Stimulated activated CD8-positive, alpha-beta memory T cell treated with anti-CD3 and anti-CD28 coated beads, Interleukin-4, amount 100 ng/mL, for 24 hours (primary cell): Measurements from ENCODE around the gene MYO9A.
A peak's percentile ranks its signal among the peaks of the same experiment; 100 is the strongest.
"Not testable (repeated sequence)": the region's sequence is repeated elsewhere in the genome, so short reads cannot be mapped to it uniquely, and the experiment has no call there.

Experiments used
- DNase-seq: peaks from one replicate; pipeline ENCODE4 v3.0.0-alpha.2; 2020; ENCODE audit warnings: low read depth

Gene MYO9A

DNA sequence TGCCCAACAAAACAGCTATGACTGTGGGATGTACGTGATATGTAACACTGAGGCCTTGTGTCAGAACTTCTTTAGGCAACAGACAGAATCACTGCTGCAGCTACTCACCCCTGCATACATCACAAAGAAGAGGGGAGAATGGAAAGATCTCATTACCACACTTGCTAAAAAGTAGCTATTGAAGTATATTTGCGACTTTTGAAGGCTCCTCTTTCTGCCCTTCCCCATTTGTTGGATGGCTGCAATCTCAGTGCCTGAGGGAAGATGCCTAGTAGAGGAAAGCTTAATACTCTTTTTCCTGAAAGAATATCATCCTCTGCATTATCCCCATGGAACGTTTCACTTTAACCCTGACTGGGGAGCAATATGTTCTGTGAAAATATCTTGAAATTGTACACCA is 22.1 kb upstream of the MYO9A start:
- no peak for DNase-seq

DNA sequence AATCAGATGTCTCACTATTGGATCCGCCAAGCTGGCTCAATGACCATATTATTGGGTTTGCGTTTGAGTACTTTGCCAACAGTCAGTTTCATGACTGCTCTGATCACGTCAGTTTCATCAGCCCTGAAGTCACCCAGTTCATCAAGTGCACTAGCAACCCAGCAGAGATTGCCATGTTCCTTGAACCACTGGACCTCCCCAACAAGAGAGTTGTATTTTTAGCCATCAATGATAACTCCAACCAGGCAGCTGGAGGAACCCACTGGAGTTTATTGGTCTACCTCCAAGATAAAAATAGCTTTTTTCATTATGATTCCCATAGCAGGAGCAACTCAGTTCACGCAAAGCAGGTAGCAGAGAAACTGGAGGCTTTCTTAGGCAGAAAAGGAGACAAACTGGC is 21.7 kb upstream of the MYO9A start:
- no peak for DNase-seq

DNA sequence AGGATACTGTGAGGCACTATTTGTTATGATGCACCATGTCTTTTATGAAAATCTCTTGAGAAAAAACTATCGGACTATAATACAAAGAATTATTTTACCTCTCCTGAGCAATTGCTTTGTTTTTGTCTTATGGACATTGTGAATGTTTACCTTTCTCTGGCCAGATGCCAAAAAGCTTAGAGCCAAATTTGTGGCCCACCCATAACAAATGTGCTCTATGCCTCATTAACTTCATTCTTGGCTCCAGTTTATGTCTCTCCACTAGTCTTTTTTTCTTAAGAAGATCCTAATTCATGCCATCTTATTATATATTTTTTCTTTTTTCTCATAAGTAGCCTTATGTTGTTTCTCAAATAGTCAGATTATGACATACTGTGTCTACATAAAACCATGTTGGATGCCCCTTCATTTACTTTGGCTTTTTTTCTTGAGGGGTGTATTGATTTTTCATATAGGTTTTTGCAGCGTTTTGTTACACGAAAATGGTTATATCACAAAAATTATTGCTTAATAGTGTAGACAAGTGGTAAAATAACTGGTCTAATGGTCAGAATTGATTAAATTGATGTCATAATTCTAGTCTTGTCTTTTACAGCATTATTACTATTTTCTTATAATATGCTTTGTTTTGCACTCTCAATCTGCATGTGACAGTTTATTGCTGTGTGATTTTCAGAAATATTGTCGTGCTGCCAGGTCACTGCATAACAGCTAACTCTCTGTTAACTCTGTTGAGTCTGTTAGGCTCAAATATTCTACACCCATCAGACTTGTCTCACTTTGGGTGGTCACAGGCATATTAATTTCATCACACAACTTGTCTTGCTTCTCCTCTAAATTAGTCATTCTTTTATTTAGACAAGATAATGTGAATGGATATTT is 18.5 kb upstream of the MYO9A start:
- DNase-seq: no peak

DNA sequence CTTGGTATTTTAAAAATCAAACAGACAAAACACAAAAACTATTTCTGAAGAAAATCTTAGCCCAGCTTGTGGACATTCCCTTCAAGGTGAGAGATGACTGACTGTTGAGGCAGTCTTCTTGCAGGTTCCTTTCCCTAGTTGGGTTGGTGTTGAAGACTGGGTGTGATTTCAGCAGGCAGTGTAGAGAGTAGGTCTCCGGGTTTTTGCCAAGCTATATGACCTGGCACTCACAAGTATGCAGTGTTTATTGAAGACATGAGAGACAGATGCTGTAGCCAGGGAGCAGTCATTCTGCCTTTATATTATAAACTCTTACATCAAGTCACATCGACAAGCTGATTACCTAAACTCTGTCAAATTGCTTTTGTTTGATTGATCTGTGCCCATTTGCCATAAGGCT is 17.8 kb upstream of the MYO9A start:
- no peak for DNase-seq

DNA sequence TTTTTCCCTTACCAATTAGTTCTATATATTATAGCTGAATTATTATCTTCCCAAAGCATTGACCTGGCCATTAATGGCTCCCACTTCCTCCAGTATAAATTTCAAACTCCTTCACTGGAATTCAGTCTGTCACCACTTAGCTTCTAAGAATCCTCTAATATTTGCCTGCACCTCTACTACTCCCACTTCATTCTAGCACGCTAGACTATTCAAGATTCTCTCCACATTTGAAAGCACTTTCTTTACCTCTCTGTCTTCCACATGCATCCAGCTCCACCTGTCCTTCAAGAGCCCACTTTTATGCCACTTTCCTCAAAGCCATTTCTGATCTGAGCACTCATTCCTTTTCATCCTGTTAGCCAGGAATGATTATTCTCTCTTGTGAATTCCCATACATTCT is 15.3 kb upstream of the MYO9A start:
- DNase-seq: no peak

DNA sequence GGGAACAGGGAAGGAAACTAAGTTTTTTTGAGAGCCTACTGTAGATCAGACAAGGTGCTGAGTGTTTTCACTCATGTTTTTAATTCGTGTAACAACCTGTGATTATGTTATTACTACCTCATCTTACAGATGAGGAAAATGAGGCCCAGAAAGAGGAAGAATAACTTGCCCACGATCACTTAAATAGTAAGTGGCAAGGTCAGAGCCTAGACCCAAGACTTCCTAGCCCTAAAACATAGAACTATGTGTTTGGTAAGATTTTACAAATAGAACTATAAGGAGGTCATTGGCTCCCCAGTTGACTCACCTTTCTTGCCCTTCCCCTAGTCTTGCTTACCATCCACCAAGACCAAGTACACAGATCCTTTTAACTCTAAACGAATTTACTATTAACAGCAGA is 14.0 kb upstream of the MYO9A start:
- DNase-seq: no peak

DNA sequence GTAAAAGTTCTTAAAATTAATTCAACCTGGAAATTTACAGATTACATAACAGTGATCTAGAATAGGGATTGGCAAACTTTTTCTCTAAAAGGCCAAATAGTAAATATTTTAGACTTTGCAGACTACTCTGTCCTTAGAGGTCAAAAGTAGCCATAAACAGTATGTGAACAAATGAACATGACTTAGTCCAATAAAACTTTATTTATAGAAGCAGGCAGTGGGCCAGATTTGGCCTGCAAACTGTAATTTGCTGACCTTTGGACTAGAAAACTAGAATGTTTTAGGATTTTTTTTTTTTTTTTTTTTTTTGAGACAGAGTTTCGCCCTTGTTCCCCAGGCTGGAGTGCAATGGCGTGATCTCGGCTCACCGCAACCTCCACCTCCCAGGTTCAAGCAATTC is 12.3 kb upstream of the MYO9A start:
- DNase-seq: no peak

DNA sequence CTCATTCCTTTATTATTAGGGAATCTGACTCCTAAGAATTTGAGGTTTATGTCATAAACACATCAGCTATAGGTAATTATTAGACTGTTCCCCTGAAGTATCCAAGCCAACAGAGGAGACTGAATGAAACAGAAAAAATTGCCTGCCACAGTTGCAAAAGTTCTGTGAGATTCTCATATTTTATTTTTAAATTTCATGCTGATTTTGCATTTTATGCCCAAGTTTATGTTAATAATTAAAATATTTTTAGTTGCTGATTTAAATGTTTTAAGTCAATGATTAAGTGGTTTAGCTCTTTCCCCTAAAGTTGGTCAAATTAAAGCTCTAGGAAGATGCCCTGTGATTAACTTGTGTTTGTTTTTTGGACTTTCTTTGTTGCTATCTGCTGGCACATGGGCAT is 10.4 kb upstream of the MYO9A start:
- no peak for DNase-seq

DNA sequence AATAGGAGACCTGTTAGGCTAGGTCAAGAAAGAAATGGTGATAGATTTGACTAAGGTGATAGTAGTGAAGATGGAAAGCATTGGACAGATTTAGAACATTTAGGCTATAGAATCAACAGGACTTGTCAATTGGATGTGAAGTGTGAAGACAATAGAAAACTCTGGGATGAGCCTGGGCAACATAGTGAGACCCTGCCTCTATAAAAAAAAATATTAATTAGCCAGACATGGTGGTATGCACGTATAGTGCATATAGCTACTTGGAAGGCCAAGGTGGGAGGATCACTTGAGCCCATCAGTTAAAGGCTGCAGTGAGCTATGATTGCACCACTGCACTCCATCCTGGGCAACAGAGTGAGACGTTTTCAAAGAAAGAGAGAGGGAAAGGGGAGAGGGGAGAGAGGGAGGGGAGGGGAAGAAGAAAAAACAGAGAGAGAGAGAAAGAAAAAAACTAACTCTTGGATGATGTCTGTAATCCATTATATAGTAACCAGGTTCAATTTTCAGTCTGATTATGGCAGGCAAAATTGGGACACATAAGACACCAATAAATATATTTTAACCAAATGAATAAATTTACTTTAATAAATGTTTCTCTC is 9.9 kb upstream of the MYO9A start:
- no peak for DNase-seq

DNA sequence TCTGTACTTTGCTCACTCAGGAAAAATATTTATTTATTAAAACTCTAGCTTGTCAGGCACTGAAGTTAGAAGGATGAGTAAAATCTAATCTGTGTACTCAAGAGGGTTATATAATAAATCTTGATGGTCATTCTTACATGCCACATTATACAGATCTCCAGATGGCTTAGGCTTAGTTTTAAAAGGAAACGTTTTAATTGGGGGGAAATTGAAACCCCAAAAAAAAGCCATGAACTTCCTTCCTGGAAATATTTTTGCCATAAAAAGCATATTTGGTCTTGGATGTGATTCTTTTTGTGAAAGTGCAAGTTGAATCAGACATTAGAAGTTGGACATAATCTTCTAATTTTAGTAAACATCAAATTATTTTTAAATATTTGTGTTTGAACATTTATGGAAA is 6.3 kb upstream of the MYO9A start:
- no peak for DNase-seq

DNA sequence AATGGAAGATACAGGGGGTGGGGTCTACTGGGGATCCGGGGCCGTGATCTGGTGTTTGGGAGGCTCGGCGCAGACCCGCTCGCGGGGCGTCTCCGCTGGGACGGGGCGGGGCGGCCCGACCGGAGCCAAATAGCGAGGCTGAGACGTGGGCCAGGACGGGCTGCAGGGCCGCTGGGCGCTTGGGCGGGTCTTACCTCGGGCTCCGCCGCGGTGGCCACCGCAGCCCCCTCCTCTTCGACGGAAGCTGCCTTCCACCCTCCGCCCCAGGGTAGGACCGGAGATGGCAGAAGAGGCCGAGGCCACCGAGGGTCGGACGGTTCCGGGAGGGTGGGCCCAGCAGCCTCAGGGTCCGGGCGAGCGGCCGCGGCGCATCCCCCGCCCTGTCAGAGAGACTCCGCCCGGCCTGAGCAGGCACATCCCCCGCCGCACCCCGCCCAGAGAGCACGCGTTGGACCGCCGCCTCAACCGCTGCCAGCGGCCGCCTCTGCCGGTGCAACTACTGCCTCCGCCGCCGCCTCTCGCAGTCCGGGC is 399 bp downstream of the MYO9A start:
- DNase-seq: peak; percentile 66

DNA sequence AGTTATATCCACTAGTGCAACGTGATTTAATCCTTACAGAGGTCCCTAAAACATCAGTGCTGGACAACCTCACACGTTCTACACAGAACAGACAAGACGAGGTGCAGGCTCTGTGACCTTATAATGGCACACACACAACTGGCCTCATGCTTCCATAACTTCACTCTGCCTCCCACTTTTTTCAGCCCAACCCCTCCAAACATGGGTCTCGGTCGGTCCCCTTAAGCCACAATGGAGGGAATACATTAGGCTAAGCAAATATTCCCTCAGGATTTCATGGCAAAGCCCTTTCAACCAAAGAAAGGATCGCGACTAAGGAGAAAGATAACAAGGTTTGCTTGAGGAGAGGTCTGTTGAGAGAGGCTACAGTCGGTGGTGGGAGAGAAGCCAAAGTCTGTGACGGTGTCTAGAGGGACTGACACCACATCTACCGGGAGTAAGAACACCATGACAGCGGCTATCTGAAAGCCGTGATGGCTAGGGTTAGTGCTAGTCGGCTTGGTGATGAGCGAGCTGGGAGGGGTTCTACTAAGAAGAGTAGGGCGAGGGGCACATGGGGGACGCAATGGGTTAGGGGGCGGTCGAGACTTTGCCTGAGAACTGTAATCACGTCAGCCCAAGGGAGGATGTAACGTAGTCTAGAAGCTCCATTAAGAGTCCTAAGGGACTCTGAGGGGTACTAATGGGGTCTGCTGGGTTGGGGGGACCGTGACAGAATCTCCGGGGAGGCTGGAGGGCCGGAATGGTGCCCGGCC is 1.0 kb downstream of the MYO9A start:
- no peak for DNase-seq

DNA sequence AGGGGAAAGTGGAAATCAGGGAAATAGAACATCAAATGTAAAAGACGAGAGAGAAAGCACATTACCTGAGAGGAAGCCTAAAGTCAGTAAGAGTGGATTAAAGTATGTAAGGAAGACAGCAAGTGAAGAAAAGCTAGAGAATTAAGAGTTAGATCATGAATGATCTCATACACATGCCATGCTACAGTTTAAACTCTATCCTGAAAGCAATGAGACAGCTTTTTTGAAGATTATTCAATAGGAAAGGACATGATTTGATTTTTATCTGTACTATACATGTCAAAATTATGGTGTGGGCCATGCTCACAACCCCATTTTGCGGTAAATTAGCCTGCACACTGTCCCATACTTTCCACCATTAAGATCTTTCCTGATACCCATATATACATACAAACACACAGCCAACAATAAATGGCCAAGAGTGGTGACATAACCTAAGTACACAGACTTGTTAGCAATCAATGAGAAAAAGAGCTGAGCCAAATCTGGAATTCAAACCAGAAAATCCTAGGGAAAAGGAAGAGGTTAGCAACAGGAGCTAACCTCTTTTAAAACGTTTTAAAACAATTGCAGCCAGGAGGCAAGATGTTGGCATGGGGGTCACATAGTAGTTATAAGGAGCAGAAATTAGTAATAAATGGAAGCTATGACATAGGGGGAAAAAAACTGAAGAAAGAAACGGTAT is 4.5 kb downstream of the MYO9A start:
- no peak for DNase-seq

DNA sequence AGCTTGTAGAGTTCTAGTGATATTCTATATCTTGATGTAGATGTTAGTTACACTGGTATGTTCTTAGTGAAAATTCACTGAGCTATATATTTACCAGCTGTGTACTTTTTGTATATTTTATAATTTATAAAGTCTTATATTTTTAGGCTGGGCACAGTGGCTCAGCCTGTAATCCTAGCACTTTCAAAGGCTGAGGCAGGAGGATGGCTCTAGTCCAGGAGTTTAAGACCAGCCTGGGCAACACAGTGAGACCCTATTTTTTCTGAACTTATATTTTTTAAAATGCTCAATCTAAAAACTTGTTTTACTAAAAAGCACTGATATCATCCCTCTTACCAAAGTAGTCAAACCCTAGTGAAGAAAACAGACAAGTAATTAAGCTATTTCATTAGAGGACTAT is 5.1 kb downstream of the MYO9A start:
- no peak for DNase-seq

DNA sequence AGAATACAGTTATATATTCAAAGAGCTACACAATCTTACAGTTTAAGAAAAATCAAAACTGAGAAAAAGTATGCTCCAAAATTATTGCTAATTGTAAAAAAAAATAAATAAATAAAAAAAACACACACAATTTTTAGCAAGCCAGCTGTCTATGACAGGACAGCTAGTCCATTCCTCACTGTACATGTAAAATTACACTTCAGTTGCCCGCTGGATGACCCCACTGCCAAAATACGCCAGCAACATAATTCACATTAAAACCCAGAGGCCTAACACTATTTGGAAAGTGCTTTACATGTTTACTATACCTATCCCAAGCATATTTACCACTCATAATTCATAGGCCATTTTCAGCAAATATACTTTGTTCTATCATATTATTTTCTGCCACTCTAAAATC is 5.8 kb downstream of the MYO9A start:
- no peak for DNase-seq

DNA sequence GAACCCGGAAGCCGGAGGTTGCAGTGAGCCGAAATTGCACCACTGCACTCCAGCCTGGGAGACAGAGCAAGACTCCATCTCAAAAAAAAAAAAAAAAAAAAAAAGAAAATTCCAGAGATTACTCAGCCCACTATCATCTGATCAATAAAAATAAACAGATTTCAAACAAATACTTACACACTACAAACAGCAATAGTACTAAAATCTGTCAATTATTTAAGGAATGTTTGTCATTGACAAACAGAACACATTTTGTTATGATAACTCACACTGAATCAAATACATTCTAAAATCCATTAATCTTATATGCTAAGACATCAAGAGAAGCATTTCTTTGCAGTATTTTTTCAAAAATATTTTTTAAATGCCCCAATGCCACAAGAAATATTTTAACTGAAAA is 7.6 kb downstream of the MYO9A start:
- DNase-seq: no peak

DNA sequence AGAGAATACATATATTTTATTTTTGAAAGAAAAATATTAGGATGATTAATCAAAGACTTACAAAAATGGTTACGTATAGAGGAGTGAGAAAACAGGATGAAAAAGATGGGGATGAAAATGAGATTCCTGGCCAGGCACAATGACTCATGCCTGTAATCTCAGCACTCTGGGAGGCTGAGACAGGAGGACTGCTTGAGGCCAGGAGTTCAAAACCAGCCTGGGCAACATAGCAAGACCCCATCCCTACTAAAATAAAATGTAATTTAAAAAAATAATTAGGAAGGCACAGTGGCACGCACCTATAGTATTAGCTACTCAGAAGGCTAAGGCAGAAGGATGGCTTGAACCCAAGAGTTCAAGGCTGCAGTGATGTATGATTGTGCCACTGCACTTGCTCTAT is 11.9 kb downstream of the MYO9A start:
- DNase-seq: no peak

DNA sequence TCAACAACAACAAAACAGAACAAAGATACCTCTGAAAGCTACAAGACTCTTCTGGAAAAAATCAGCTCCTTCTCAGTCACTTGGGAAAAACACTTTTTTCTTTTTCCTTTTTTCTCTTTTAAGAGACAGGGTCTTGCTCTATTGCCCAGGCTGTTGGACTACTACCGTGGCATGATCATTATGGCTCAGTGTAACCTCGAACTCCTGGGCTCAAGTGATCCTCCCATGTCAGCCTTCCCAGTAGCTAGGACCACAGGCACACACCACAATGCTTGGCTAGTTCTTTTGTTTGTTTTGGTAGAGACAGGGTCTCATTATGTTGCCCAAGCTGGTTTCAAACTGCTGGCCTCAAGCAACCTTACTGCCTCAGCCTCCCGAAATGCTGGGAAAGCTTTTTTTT is 12.8 kb downstream of the MYO9A start:
- DNase-seq: no peak

DNA sequence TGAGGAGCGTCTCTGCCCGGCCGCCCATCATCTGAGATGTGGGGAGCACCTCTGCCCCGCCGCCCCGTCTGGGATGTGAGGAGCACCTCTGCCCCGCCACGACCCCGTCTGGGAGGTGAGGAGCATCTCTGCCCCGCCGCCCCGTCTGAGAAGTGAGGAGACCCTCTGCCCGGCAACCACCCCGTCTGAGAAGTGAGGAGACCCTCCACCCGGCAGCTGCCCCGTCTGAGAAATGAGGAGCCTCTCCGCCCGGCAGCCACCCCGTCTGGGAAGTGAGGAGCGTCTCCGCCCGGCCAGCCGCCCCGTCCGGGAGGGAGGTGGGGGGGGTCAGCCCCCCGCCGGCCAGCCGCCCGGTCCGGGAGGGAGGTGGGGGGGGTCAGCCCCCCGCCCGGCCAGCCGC is 17.4 kb downstream of the MYO9A start:
- DNase-seq: not testable (repeated sequence)

DNA sequence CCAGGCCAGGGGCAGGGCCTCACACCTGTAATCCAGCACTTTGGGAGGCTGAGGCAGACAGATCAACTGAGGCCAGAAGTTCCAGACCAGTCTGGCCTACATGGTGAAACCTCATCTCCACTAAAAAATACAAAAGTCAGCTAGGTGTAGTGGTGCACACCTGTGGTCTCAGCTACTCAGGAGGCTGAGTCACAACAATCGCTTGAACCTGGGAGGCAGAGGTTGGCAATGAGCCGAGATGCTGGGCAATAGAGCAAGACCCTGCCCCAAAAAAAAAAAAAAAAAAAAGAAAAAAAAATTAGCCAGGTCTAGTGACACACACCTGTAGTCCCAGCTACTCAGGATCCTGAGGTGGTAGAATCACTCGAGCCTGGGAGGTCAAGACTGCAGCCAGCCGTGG is 18.8 kb downstream of the MYO9A start:
- DNase-seq: no peak

DNA sequence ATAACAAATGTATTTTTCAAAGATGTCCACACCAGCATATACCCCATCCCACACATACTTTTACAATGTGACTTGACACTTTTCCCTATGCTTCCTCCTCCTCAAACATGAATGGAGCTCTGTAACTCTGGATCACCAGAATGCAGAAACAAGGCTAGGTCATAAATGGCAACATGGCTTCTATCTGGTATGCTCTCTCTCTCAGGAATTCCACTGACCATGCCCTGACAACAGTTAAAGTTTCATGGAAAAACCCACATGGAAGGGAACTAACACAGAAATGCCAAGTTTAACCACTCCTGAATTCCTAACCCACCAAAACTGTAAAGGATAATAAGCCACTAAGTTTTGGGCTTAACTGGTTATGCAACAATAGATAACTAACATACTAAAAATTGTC is 19.9 kb downstream of the MYO9A start:
- no peak for DNase-seq

DNA sequence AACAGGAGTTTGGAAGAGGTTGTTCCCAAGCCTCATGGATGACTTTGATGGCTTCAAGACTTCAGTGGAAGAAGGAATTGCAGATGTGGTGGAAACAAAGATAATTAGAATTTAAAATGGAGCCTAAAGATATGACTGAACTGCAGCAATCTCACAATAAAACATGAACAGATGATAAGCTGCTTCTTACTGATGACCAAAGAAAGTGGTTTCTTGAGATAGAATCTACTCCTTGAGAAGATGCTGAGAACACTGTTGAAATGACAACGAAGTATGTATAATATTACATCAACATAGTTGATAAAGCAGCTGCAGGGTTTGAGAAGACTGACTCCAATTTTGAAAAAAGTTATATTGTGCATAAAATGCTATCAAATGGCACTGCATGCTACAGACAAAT is 21.2 kb downstream of the MYO9A start:
- no peak for DNase-seq
